Stomach (tissue), 4 donors: ENCODE results near the gene THADA.

Experiments
- POLR2A ChIP-seq, 4 donors: fragments of 450-650 bp; IDR thresholded peaks; one replicate each; pipeline ENCODE4 v1.6.1; 2016; ENCODE audit warnings: antibody characterized with exemption in 4 of 4, control low read depth in 2 of 4, mild to moderate bottlenecking in 1 of 4, moderate library complexity in 1 of 4
- TF ChIP-seq, protein P1 (sequence below), 7 experiments: fragments of 450-650 bp in 4 of 7; fragments of 200-600 bp in 3 of 7; sonication (generic) in 3 of 7; IDR thresholded peaks; one replicate each; pipeline ENCODE4 v1.5.1; 2016 to 2019; ENCODE audit warnings: antibody characterized with exemption in 7 of 7, control low read depth in 2 of 7, mild to moderate bottlenecking in 1 of 7

DNA sequence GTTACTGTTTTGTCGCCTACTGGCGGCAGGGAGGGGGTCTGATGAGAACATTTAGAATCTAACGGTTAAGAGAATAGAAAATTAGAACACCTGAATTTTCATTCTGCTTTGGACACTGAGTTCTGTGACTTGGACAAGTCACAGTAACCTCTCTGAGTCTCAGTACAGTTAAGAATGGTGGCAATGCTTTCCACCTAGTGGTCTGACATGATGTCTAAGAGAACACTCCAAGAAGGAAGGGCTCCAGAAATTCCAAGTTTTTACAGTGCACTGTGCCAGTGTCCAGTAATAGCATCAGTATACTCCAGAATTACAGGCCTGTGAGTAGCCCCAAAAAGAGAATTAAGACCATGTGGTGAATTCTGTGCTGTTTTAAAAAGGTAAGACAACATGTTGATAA lies 195.3 kb downstream of the THADA start:
- no peak for TF ChIP-seq POLR2A (IDR thresholded peaks at IDR 0.05)
- TF ChIP-seq, protein P1, sequence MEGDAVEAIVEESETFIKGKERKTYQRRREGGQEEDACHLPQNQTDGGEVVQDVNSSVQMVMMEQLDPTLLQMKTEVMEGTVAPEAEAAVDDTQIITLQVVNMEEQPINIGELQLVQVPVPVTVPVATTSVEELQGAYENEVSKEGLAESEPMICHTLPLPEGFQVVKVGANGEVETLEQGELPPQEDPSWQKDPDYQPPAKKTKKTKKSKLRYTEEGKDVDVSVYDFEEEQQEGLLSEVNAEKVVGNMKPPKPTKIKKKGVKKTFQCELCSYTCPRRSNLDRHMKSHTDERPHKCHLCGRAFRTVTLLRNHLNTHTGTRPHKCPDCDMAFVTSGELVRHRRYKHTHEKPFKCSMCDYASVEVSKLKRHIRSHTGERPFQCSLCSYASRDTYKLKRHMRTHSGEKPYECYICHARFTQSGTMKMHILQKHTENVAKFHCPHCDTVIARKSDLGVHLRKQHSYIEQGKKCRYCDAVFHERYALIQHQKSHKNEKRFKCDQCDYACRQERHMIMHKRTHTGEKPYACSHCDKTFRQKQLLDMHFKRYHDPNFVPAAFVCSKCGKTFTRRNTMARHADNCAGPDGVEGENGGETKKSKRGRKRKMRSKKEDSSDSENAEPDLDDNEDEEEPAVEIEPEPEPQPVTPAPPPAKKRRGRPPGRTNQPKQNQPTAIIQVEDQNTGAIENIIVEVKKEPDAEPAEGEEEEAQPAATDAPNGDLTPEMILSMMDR (IDR thresholded peaks at IDR 0.05) = no peak
